NCI-H460 (cell line): ENCODE data around the gene GRIA2. TPM values are rescaled to one million over a fixed set of nuclear protein-coding genes. Genes with fewer than 3 reads are reported as not detected.
"Not testable (repeated sequence)": the region's sequence is repeated elsewhere in the genome, so short reads cannot be mapped to it uniquely, and the experiment has no call there.

Experiments used
- DNase-seq: peaks from one replicate; pipeline ENCODE4 v3.0.0-alpha.2; 2016; ENCODE audit warnings: low read depth; ENCODE audit errors: extremely low read depth
- polyA plus RNA-seq: library from polyadenylated mRNA; depleted of rRNA; stranded (reverse); fragments of >200 nt; gene quantifications from 2 replicates; pipeline ENCODE4 v1.2.3, GENCODE V29; 2014; cell fraction: nucleus; rRNA removed
- total RNA-seq: library from RNA; depleted of rRNA; stranded (reverse); fragments of >200 nt; shearing (Covaris generic); gene quantifications from 2 replicates; pipeline ENCODE4 v1.2.3, GENCODE V29; 2014; rRNA removed

GRIA2 gene
- not detected in 2 replicates for total RNA-seq
- polyA plus RNA-seq = not detected in 2 replicates

DNA sequence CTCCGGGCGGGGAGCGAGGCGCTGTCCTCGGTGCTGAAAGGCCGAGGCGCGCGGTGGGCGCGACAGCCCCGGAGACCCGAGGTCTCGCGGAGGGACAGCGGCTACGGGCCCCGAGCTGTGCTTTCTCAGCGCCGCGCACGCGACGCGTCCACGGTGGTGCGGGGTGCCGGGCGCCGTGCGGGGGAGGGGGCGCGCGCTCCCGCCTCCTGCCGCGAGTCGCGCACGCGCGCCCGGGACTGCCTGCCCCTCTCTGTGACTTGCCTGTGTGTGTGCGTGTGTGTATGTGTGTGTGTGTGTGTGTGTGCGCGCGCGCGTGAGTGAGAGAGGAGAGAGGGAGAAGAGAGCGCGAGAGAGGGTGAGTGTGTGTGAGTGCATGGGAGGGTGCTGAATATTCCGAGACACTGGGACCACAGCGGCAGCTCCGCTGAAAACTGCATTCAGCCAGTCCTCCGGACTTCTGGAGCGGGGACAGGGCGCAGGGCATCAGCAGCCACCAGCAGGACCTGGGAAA, at the start of gene GRIA2:
TSS of gene GRIA2 (plus strand) at position 358 of the 511 bp plus-strand sequence. CDS start 315 bp downstream, outside the sequence.
- DNase-seq = no peak

DNA sequence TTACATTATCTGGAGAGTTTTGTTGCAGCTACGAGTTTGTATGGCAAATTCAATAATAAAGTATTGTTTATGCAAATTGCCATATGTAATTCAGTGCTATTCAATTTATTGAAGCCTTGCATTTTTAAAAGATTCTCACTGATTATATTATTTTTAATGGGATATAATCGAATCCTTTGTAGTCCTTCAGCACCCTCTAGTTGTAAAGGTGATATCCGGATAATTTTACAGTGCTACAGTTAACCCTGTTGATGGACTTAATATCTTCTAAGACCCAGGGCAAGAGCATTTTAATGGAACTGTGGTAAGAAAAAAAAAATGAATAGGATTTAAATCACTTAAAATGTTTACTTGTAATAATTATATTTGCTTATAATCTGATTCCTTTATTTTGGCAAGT, 48.5 kb upstream of the GRIA2 start:
- DNase-seq = no peak

DNA sequence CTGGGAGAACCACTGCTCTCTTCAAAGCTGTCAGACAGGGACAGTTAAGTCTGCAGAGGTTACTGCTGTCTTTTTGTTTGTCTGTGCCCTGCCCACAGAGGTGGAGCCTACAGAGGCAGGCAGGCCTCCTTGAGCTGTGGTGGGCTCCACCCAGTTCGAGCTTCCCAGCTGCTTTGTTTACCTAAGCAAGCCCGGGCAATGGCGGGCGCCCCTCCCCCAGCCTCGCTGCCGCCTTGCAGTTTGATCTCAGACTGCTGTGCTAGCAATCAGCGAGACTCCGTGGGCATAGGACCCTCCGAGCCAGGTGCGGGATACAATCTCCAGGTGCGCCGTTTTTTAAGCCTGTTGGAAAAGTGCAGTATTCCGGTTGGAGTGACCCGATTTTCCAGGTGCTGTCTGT, 40.3 kb upstream of the GRIA2 start:
- DNase-seq = not testable (repeated sequence)

DNA sequence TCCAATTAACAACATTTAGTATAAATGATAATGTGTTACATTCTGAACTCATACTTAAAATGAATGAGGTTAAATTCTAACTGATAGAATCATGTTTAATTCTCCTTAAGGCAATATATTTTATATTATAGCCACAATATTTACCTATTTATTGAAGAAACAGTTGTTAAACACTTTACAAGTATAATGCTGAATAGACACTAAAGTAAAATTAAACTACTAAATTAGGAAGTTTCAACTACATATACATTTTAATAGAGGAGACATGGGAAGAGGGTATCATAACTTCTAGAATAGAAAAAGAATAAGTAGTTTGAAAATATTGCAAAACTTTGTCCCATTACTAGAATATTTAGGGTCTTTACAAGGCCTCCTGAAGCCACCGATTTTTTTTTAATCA, 36.2 kb upstream of the GRIA2 start:
- DNase-seq = no peak

DNA sequence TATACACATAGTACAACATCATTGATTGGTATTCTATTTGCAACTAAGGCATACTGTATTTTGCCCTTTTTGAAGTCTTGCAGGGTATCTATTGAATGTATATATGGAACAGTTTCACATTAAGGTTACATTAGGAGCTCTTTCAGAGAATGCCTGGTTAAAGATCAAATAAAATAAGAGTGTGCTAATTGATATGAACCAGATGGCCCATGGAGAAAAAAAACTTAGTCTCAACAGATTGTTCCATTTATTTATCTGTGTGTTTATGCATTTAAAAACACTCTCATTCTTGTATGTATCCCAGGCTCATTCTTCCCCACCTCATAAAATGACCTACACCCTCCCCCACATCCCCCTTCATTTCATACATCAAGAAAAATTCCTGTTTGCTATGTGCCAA, 35.2 kb upstream of the GRIA2 start:
- DNase-seq = no peak

DNA sequence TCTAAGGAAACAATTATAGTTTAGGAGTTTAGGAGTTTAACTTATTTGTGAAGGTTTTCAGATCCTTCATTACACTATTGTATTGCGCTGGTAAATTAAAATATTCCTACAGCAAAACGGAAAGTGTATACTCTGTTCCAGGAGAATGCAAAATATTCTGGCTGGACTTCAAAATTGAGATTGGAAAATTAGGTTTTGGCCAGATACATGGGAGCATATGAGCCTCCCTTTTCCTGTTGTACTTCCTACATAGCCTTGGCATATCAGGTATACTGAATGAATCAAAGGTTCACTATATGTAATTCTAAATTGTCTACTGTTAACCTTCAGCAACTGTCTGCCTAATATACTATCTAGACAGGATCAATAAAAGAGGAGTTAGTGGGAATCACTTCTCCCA, 25.2 kb upstream of the GRIA2 start:
- DNase-seq = no peak

DNA sequence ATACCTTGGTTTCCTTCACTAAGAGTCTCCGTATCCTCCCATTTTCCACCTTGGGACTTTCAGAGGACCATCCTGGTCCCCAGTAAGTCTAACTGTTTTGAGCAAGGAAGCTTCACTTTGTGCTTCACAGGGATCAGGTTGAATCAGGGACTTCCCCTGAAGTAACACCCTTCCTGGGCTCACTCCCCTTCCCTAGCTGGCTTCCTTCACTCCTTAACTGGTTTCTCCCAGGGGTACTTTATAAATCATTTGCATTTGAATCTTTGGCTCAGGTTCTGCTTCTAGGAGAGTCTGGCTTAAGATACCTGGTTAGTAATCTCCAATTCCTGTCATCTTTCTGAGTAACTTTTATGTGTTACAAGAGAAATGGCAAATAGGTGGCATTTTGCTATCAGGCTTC, 24.5 kb upstream of the GRIA2 start:
- DNase-seq = no peak

DNA sequence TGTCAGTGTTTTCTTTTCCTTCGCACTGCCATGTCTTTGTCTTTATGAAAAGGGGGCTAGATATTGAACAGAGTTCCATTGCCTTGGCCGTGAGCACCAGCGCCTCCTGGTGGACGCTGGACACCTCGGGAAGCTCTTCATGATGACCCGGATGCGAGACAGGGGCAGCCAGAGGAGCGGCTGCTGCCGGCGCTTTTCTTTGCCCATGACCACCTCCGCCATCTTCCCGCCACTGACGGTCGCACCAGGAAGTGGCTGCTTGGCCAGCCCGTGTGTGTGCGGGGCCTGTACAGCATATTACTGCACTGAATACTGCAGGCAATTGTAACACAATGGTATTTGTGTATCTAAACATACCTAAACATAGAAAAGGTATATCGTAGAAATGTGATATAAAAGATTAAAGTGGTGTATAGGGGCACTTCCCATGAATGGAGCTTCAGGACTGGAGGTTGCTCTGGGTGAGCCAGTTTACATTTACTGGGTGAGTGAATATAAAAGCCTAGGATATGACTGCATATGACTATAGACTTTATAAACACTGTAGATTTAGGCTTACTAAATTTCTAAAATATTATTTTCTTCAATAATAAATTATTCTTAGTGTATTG, 15.8 kb upstream of the GRIA2 start:
- DNase-seq = no peak

DNA sequence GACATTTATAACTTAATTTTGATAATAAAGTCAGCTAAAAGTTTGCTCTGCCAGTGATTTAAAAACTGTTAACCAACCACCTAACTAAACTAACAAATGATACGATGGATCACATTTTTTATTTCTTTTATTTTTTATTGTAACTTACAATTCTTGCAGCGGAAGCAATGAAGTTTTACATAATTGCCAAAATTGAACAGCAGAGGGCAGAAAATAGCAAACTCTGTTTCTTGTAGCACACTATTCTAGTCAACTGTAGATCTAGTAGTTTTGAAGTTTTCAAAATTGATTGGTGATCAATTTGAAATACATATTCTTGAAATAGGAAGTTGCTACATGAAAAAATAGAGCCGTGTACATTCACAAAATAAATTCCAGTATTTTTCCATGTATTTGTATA, 2.8 kb upstream of the GRIA2 start:
- DNase-seq = no peak

DNA sequence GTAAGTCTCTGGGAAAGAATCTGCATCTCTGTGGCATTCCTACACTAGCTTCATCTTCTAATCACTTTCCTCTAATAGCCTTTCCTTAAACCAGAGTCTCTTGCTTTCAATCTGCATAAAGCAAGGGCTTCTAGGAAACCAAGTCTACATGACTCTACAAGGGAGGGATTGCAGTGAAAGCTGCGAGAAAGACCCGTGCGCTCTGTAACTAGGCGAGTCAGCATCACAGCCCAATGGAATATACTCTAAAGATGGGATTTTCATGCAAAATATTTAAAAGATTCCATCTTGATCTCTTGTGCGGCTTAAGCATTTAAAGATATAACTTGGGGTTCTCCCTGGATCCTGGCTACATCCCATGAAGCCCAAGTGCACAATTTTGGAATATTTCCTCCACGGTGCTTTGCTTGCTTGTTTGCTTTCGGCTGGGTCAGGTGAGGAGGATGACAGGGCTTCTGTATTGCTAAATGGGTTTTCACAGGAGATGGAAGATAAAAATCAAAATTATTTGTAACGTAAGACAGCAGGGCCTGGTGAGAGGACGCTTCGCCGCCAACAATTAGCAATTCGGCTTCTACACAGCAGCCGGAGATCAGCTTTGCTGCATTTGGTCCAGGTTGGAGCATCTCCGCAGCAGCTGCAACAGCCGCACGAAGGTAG, 687 bp upstream of the GRIA2 start:
- DNase-seq = no peak

DNA sequence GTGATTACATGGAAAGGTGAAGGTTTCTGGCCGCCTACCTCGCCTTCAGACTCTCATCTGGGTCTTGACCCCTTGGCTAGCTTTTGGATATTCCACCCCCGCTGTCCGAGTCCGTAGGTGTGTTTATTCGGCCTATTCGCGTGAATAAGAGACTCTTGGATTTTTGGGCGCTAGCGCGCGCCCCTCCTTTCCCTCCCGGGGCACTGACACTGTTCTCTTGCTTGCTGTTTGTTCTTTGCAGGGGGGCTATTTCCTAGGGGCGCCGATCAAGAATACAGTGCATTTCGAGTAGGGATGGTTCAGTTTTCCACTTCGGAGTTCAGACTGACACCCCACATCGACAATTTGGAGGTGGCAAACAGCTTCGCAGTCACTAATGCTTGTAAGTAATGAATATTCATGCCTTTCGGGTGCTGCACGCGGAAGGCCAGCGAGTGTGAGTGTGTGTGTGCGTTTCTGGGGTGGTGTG, 932 bp downstream of the GRIA2 start:
- DNase-seq = no peak

DNA sequence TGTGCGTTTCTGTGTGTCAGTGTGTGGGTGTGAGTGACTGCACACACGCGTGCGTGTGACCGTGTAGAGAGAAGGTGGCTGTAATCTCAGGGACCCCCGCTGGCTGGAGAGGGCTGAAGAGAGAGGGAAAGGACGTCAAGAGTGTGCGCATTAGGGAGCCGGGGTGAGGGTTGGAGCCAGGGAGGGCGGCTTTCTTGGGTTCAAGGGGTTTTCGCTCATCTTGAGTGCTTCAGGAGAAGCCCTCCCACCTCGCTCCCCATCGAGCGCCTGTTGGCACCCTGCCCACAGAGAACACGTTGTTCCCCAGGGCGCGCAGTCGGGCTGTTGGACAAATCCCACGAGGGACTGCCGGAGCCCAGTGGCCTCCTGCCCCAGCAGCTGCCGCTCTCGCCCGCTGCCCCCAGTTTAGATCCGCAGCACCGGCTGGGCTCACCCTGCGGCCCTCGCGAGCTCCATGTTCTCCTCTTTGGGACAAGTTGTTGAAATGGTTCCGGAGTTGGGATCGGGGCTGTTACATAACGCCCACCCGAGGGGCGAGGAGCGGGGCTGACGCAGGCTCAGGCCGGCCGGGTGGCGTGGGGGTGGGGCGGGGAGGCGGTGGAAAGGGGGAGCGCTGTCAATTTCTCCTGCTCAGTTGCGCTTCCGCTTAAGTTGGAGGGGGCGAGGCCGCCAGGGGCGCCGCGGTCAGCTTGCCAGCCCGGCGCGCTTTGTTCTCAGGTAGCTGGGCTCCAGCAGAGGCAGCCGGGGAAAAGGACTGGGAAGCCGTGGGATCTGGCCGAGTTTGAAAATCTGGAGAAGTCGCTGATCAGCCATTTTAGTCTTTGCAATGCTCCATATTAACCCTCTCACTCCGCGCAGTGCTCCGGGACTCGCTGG, 1.6 kb downstream of the GRIA2 start:
- DNase-seq = no peak

DNA sequence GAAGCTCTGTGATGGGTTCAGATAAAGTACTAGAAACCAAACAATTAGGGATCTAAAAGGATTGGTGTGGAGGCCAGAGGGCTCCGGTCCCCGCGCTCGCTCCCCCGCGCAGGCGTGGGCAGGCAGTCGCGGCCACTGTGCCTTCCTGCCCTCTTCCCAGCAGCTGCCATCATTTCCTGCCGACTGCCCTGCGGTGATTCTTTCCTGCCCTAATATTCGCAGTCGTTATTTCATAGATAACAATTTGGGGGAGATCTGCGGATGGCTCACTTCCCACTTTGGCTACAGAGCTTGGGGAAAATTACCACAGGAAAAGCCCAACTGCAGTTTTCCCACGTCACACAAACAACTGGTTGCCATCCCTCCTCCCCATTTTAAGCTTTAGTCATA, 2.2 kb downstream of the GRIA2 start:
- no peak for DNase-seq

DNA sequence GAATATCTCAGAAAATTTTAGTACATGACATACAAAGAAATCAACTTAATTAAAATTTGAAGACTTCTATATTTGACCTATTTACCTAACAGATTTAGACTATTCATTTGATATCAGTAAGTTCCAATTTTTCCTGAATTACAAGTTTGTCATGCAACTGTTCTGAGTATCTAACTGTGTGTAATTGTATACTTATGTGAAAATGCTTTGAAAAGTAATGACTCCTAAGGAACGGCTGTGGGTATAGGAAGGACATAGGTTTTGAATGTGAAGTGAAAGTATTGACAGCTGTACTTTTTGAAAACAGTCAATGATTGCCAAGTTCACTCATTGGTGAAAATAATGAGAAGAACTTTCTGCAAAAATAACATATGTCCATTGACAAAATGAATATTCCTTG, 2.9 kb downstream of the GRIA2 start:
- DNase-seq = no peak

DNA sequence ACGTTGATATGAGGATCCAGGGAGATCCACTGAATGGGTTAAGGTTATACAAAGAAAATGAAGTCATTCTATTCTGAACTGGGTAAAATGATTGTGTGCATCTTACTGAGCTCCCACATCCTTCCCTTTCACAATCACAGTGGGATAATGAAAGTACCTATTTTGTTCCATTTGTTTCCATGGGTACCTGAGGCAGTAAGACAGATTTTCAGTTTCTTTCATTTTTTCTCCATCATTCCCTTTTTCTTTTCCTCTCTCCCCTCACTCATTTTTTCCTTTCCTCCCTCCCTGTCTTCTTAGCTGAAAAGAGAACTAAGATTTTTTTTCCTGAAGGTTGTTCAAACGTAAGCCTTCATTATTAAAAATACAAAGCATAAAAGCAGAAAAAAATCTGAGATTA, 4.6 kb downstream of the GRIA2 start:
- DNase-seq = no peak

DNA sequence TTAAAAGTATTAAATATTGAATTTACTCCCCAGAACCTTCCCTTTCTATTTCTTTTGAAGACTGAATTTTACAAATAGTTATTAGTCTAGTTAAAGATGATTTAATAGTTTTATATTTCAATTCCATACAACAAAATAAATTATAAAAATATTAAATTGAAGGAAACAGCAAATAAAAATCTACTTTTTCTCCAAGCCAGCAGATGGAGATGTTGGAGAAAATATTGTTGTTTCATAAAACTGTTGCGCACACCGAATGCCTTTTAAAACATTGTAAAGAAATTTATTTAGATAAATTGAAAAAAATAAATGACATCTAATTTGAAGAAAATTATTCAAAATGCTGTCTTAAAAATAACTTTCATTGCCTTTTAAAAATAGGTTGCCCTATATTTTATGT, 5.5 kb downstream of the GRIA2 start:
- no peak for DNase-seq

DNA sequence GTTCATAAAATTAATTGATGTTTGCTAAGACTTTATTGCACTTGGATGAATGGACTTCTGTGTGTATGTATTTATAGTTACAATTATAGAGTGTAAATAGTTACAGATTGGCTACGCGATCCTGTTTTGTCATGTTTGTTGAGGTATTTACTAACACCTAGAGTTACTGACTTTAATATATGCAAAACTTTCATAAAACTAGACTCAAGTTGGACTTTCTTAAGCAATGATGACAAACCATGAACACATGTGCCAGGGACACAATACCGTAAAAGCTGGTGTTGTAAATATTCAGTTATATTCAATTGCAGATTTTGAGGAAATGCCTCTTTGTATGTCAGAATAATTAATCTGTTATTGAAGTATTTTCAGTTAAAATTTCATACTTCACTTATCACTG, 6.1 kb downstream of the GRIA2 start:
- DNase-seq = no peak

DNA sequence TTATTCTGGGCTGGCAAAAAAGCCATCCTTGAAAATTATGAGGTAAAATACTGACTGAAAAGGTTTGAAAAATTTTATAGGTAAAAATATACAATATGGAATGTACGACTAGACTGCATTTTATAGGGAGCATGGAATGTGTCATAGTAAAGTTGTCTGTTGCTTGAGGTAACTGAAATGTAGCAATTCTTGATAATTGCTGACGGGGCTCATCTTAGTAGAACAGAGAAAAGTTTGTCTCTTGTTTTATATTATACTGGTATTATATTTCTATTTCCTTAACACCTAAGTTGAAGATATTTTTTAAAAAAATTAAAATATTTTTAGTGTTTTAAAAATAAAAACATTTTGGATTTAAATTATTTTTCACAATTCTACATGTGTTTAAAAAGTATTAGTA, 11.0 kb downstream of the GRIA2 start:
- no peak for DNase-seq

DNA sequence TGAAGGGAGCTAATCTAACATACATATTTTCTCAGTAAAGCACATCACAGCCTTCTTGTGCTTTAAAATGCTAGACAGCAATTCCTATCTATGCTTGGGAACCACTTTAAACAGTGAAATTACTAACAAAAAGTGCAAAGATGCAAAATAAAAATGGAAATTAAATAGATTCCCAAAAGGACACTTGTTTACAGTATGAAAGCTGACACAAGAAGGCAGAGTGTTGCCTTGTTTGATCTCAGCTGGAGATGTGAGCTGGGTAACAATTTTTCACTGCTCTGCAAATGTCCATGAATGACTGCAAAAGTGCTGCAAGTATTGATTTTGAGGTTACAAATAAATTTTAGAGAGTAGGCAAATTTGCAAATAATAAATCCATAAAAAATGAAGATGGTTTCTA, 22.3 kb downstream of the GRIA2 start:
- no peak for DNase-seq

DNA sequence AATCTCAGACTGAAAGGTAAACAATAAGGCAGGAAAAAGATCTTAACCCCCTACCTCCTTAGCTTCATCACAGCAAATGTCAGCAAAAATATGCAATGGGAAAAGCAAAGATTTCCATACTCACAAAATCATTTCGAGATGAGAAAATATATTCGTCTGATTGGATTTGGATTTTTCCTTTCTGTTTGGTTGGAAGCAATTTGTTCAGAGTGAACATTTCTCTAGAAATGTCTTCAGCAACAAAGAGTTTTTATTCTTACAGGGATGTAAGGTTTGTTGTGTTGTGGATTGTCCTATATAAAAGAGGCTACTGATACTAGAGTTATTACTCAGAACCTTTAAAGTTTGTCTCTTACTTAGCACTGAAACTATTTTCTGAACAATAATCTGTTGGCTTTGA, 23.8 kb downstream of the GRIA2 start:
- no peak for DNase-seq

DNA sequence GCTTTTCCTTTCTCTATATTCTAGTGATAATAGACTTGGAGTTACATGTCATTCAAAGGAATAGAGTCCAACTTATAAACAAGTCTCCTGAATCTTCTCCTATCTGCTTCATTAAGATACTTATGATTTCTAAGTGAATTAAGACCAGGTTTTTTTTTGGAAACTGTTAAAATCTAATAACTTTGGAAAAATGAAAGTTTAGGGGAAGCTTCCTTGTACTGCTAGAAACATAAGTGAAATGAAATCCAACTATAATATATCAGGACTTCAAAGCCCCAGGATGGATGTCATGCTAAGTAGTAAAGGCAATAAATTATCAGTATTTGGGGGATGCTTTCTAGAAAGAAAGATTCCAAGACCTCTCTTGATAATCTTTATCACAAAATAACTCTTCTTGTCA, 24.8 kb downstream of the GRIA2 start:
- no peak for DNase-seq
